ENCODE measurements around the gene SUPT3H. TPM values are rescaled to one million over a fixed set of nuclear protein-coding genes. Genes with fewer than 3 reads are reported as not detected.

The SUPT3H gene
- polyA plus RNA-seq, 1 donor (not counting 4 experiments of a cell fraction or from before 2014, with no cell fraction given), result 7.6 TPM

GRCh38 chr6:44806656-44807055 lies 571.1 kb downstream of the SUPT3H start:
- Histone ChIP-seq H3K4me3 (ENCODE audit: control insufficient read depth in 2 of 3, extremely low read depth in 1 of 3, insufficient read depth in 2 of 3, low read depth in 1 of 3, low read length in 3 of 3) (no peak overlapping the region), H4K20me1 (ENCODE audit: control insufficient read depth, extremely low read depth, insufficient read depth, low read length) (no peaks in the 10 kb centered on the region), H3K27ac (ENCODE audit: control insufficient read depth, insufficient read depth, low read length) (no peak overlapping the region), H2AFZ (ENCODE audit: control insufficient read depth, low read length) (no peak overlapping the region), H3K9me3 (ENCODE audit: control insufficient read depth, low read depth, low read length) (no peaks in the 10 kb centered on the region), H3K4me1 (ENCODE audit: control insufficient read depth, extremely low read depth, insufficient read depth, low read length) (no peaks in the 10 kb centered on the region), H3K36me3 (ENCODE audit: control insufficient read depth in 2 of 2, extremely low read depth in 1 of 2, insufficient read depth in 2 of 2, low read length in 2 of 2) (no peaks in the 10 kb centered on the region), H3K27me3 (ENCODE audit: control insufficient read depth, extremely low read depth, insufficient read depth, low read length) (peaks cover 2% of the 10 kb centered on the region), H3K9ac (ENCODE audit: control insufficient read depth, extremely low read depth, insufficient read depth, low read length) (no peak overlapping the region), H3K4me2 (ENCODE audit: control insufficient read depth, extremely low read depth, insufficient read depth, low read depth, low read length) (no peak overlapping the region), H3K9me1 (ENCODE audit: control insufficient read depth, extremely low read depth, insufficient read depth, low read length) (no peaks in the 10 kb centered on the region), H3K79me2 (ENCODE audit: control insufficient read depth, insufficient read depth, low read length) (no peaks in the 10 kb centered on the region)
- DNase-seq (ENCODE audit: low read depth, low spot score), result no peak
- FAIRE-seq, result no peak
- dilution Hi-C loops (cut with MboI; ENCODE audit: extremely low pct_ligation_motif_present, low sequenced_read_pairs), result no loop called here
- TF ChIP-seq EZH2 (IDR thresholded peaks at IDR 0.05; ENCODE audit: low read length), result no peak
- TF ChIP-seq, protein P1, sequence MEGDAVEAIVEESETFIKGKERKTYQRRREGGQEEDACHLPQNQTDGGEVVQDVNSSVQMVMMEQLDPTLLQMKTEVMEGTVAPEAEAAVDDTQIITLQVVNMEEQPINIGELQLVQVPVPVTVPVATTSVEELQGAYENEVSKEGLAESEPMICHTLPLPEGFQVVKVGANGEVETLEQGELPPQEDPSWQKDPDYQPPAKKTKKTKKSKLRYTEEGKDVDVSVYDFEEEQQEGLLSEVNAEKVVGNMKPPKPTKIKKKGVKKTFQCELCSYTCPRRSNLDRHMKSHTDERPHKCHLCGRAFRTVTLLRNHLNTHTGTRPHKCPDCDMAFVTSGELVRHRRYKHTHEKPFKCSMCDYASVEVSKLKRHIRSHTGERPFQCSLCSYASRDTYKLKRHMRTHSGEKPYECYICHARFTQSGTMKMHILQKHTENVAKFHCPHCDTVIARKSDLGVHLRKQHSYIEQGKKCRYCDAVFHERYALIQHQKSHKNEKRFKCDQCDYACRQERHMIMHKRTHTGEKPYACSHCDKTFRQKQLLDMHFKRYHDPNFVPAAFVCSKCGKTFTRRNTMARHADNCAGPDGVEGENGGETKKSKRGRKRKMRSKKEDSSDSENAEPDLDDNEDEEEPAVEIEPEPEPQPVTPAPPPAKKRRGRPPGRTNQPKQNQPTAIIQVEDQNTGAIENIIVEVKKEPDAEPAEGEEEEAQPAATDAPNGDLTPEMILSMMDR (optimal IDR thresholded peaks at IDR 0.05 in 1 of 3, IDR thresholded peaks at IDR 0.05 in 1 of 3, conservative IDR thresholded peaks at IDR 0.05 in 1 of 3; ENCODE audit: extremely low read depth in 1 of 3, insufficient read depth in 2 of 3, low read length in 3 of 3), result no peak

DNA sequence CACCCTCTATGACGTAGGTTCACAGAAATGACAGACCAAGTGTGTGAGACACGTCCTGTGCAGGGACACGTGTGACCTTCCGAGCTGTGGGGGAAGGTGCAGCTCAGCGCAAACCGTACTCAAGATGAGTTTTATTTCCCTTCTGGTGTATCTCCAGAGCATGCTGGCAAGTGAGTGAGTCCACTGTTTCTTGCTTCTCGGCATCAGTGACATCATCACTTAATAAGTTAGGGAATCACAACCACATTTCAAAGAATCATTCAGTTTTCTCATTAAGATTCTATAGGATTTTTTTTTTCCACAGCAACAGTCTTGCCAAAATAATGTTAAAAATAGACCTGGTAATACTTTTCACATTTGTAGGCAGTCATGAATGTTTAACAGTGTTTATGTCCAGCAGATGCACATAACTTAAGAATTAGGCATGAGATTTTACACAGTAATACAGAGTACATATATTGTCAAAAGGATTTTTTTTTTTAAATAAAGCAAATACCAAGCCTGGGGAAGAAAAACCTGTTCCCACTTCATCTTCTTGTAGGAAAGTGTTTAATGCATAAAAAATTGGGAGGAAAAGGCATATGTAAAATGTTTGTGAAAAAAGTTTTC lies 572.4 kb downstream of the SUPT3H start:
- Histone ChIP-seq H3K27me3 (ENCODE audit: control insufficient read depth, extremely low read depth, insufficient read depth, low read length) (peaks cover 13% of the 10 kb centered on the region), H3K79me2 (ENCODE audit: control insufficient read depth, insufficient read depth, low read length) (no peaks in the 10 kb centered on the region), H2AFZ (ENCODE audit: control insufficient read depth, low read length) (no peak overlapping the region), H4K20me1 (ENCODE audit: control insufficient read depth, extremely low read depth, insufficient read depth, low read length) (no peaks in the 10 kb centered on the region), H3K9me3 (ENCODE audit: control insufficient read depth, low read depth, low read length) (no peaks in the 10 kb centered on the region), H3K4me2 (ENCODE audit: control insufficient read depth, extremely low read depth, insufficient read depth, low read depth, low read length) (no peak overlapping the region), H3K36me3 (ENCODE audit: control insufficient read depth in 2 of 2, extremely low read depth in 1 of 2, insufficient read depth in 2 of 2, low read length in 2 of 2) (no peaks in the 10 kb centered on the region), H3K9me1 (ENCODE audit: control insufficient read depth, extremely low read depth, insufficient read depth, low read length) (no peaks in the 10 kb centered on the region), H3K27ac (ENCODE audit: control insufficient read depth, insufficient read depth, low read length) (no peak overlapping the region), H3K4me1 (ENCODE audit: control insufficient read depth, extremely low read depth, insufficient read depth, low read length) (no peaks in the 10 kb centered on the region), H3K9ac (ENCODE audit: control insufficient read depth, extremely low read depth, insufficient read depth, low read length) (no peak overlapping the region), H3K4me3 (ENCODE audit: control insufficient read depth in 2 of 3, extremely low read depth in 1 of 3, insufficient read depth in 2 of 3, low read depth in 1 of 3, low read length in 3 of 3) (no peak overlapping the region)
- FAIRE-seq, result no peak
- no peak for DNase-seq (ENCODE audit: low read depth, low spot score)
- dilution Hi-C loops (cut with MboI; ENCODE audit: extremely low pct_ligation_motif_present, low sequenced_read_pairs), result no loop called here
- TF ChIP-seq EZH2 (IDR thresholded peaks at IDR 0.05; ENCODE audit: low read length), result no peak
- TF ChIP-seq, protein P1 (optimal IDR thresholded peaks at IDR 0.05 in 1 of 3, IDR thresholded peaks at IDR 0.05 in 1 of 3, conservative IDR thresholded peaks at IDR 0.05 in 1 of 3; ENCODE audit: extremely low read depth in 1 of 3, insufficient read depth in 2 of 3, low read length in 3 of 3), result no peak
